SK-N-SH (cell line): ENCODE data around the gene SNRPD2. TPM values are rescaled to one million over a fixed set of nuclear protein-coding genes. Genes with fewer than 3 reads are reported as not detected.
"Not testable (repeated sequence)": the region's sequence is repeated elsewhere in the genome, so short reads cannot be mapped to it uniquely, and the experiment has no call there.

Source experiments
- CTCF ChIA-PET: fragments of 300-600, 350-600 bp; formaldehyde crosslinking; extraction: SDS; loops from one replicate; lab custom pipeline; 2021; lab: Yijun Ruan, JAX
- POLR2A ChIA-PET: fragments of 350-600 bp; sonication (Branson Sonifier 250); formaldehyde crosslinking; extraction: SDS; loops from one replicate; lab custom pipeline; 2020; ENCODE audit warnings: antibody characterized with exemption, inconsistent platforms; lab: Yijun Ruan, JAX
- DNase-seq: peaks from one replicate; pipeline ENCODE4 v3.0.0; 2012
- H2AFZ ChIP-seq: fragments of 200-600 bp; sonication (generic); 2 replicates; pipeline ENCODE4 v1.8.1; 2016; ENCODE audit warnings: antibody characterized with exemption, mild to moderate bottlenecking, low read depth
- H3F3A ChIP-seq: fragments of 200-600 bp; sonication (generic); replicated peaks from 2 replicates; pipeline ENCODE3; 2016; ENCODE audit warnings: antibody characterized with exemption, mild to moderate bottlenecking; ENCODE audit not compliant: insufficient read depth
- H3K27ac ChIP-seq, 2 experiments: fragments of 200-500 bp in 1 of 2; fragments of 200-600 bp in 1 of 2; sonication (Bioruptor generic) in 1 of 2; sonication (generic), shearing (Covaris generic) in 1 of 2; 2 replicates each; pipeline versions ENCODE4 v1.5.1 to v1.6.1; 2014 to 2016; ENCODE audit warnings: low read depth in 2 of 2, inconsistent platforms in 1 of 2, low read length in 1 of 2, mild to moderate bottlenecking in 1 of 2, mixed read lengths in 1 of 2
- H3K27me3 ChIP-seq: fragments of 200-600 bp; sonication (generic), shearing (Covaris generic); 2 replicates; pipeline ENCODE4 v1.6.1; 2016; ENCODE audit warnings: mixed run types; ENCODE audit not compliant: insufficient read depth
- H3K36me3 ChIP-seq, 2 experiments: fragments of 200-500 bp in 1 of 2; fragments of 200-600 bp in 1 of 2; sonication (Bioruptor generic) in 1 of 2; sonication (generic) in 1 of 2; replicated peaks in 1 of 2; 2 replicates each; pipeline versions ENCODE3 to v1.5.1; 2014 to 2016; ENCODE audit warnings: low read length in 1 of 2, mild to moderate bottlenecking in 1 of 2; ENCODE audit not compliant: insufficient read depth in 2 of 2, control insufficient read depth in 1 of 2
- H3K4me1 ChIP-seq, 2 experiments: fragments of 200-500 bp in 1 of 2; fragments of 200-600 bp in 1 of 2; sonication (Bioruptor generic) in 1 of 2; sonication (generic), shearing (Covaris generic) in 1 of 2; 2 replicates each; pipeline versions ENCODE4 v1.5.1 to v1.6.1; 2014 to 2016; ENCODE audit warnings: low read depth in 1 of 2, low read length in 1 of 2, mixed run types in 1 of 2; ENCODE audit not compliant: insufficient read depth in 2 of 2, control insufficient read depth in 1 of 2
- H3K4me2 ChIP-seq: fragments of 200-600 bp; sonication (generic), shearing (Covaris generic); 2 replicates; pipeline ENCODE4 v1.6.1; 2017; ENCODE audit warnings: mixed run types
- H3K4me3 ChIP-seq, 2 experiments: fragments of 200-500 bp in 1 of 2; fragments of 200-600 bp in 1 of 2; sonication (Bioruptor generic) in 1 of 2; sonication (generic), shearing (Covaris generic) in 1 of 2; 2 replicates each; pipeline versions ENCODE4 v1.5.1 to v1.8.1; 2014 to 2016; ENCODE audit warnings: low read depth in 2 of 2, inconsistent platforms in 1 of 2, low read length in 1 of 2, mild to moderate bottlenecking in 1 of 2, mixed read lengths in 1 of 2, moderate library complexity in 1 of 2
- H3K79me2 ChIP-seq: fragments of 200-600 bp; sonication (generic); 2 replicates; pipeline ENCODE4 v1.8.1; 2017; ENCODE audit warnings: mild to moderate bottlenecking; ENCODE audit not compliant: insufficient read depth
- H3K9ac ChIP-seq: fragments of 200-600 bp; sonication (generic); 2 replicates; pipeline ENCODE4 v1.6.1; 2017; ENCODE audit warnings: mixed run types
- H3K9me2 ChIP-seq: fragments of 200-600 bp; sonication (generic); 2 replicates; pipeline ENCODE4 v1.6.1; 2017; ENCODE audit warnings: mixed run types
- H3K9me3 ChIP-seq: fragments of 200-600 bp; sonication (generic); 2 replicates; pipeline ENCODE4 v1.6.1; 2017; ENCODE audit warnings: mixed run types, mild to moderate bottlenecking, moderate library complexity
- H4K20me1 ChIP-seq: fragments of 200-600 bp; sonication (generic); 2 replicates; pipeline ENCODE4 v1.6.1; 2017; ENCODE audit warnings: mild to moderate bottlenecking, mixed run types; ENCODE audit not compliant: insufficient read depth
- CTCF ChIP-seq: fragments of 200-600 bp; sonication (generic); IDR thresholded peaks from 2 replicates; pipeline ENCODE4 v1.6.1; 2017; ENCODE audit warnings: antibody characterized with exemption, mild to moderate bottlenecking, moderate library complexity
- EZH2phosphoT487 ChIP-seq: fragments of 200-600 bp; sonication (generic); IDR thresholded peaks from 2 replicates; pipeline ENCODE4 v1.6.1; 2017; ENCODE audit warnings: low read depth, mixed run types, mild to moderate bottlenecking, antibody characterized with exemption, moderate library complexity, borderline replicate concordance
- IRF3 ChIP-seq: fragments of 150-350 bp; IDR thresholded peaks from 2 replicates; pipeline ENCODE4 v1.6.1; 2016; ENCODE audit warnings: mild to moderate bottlenecking, low read depth, low read length
- MEF2A ChIP-seq: IDR thresholded peaks from 2 replicates; pipeline ENCODE4 v1.4.0; 2012; ENCODE audit warnings: low read depth, borderline replicate concordance
- MXI1 ChIP-seq: IDR thresholded peaks from 2 replicates; pipeline ENCODE4 v1.6.1; 2012; ENCODE audit warnings: mild to moderate bottlenecking, low read depth, low read length, improper control_type of control experiment
- NFIC ChIP-seq: IDR thresholded peaks from 2 replicates; pipeline ENCODE4 v1.4.0; 2012; ENCODE audit warnings: borderline replicate concordance
- POLR2AphosphoS5 ChIP-seq: IDR thresholded peaks from 2 replicates; pipeline ENCODE4 v1.6.1; 2012; ENCODE audit warnings: low read depth, low read length
- TCF12 ChIP-seq: IDR thresholded peaks from 2 replicates; pipeline ENCODE4 v1.4.0; 2012
- YY1 ChIP-seq: IDR thresholded peaks from 2 replicates; pipeline ENCODE4 v1.4.0; 2012; ENCODE audit warnings: low read depth, mild to moderate bottlenecking
- ZBTB33 ChIP-seq: IDR thresholded peaks from 2 replicates; pipeline ENCODE4 v1.4.0; 2012; ENCODE audit warnings: low read depth, borderline replicate concordance
- WGBS: methylation state at CpG from one replicate; pipeline ENCODE4 v1.1.6; 2017; ENCODE audit warnings: low lambda C conversion rate; 5-methylcytosine and 5-hydroxymethylcytosine counted together
- polyA plus RNA-seq, 3 experiments: library from polyadenylated mRNA; depleted of rRNA; stranded (reverse); fragments of >200 nt; gene quantifications; 2 replicates each; pipeline ENCODE4 v1.2.3, GENCODE V29; 2012

The SNRPD2 gene
- polyA plus RNA-seq, 1 of the 3 experiments (the other 2 are of a cell fraction) = 1,248 TPM

- H3K4me2 ChIP-seq, DNase-seq, H3K27me3 ChIP-seq, H4K20me1 ChIP-seq, H3K9ac ChIP-seq, H2AFZ ChIP-seq, H3K4me3 ChIP-seq, H3K9me3 ChIP-seq, H3K4me1 ChIP-seq, H3K9me2 ChIP-seq, H3K27ac ChIP-seq, POLR2A ChIA-PET: not testable (repeated sequence)
- peaks cover 85% of the 10 kb centered on the region for H3K79me2 ChIP-seq
- peaks cover 42% of the 10 kb centered on the region for H3F3A ChIP-seq
- peaks cover 4 to 30% of the 10 kb centered on the region in 2 experiments for H3K36me3 ChIP-seq
- WGBS = 98% methylated on average over 11 of the region's 11 CpGs
- CTCF ChIA-PET = interaction anchor here (1.9 kb wide), 1 partner anchor 28 kb away, joined by 5 read pairs; the partner anchor contains the start of gene QPCTL
These were observed 28.3 kb upstream of the SNRPD2 start for GRCh38 chr19:45720065-45720464.

GRCh38 chr19:45717983-45718650, 26.4 kb upstream of the SNRPD2 start:
- Histone ChIP-seq H3K79me2 (peaks cover 79% of the 10 kb centered on the region), H3K4me3 (peak overlapping the region; percentile 66 to 67), H3K4me2 (peak overlapping the region; percentile 91), H3K36me3 (peaks cover 5 to 22% of the 10 kb centered on the region in 2 experiments), H3K9me2 (no peaks in the 10 kb centered on the region), H3K9me3 (no peaks in the 10 kb centered on the region), H3K4me1 (peaks cover 5 to 9% of the 10 kb centered on the region in 2 experiments; a peak in 3 of 4 replicates), H3K9ac (peak overlapping the region; percentile 50; the same call in 1 of the 2 replicates), H3K27ac (peak overlapping the region; percentile 74 to 77), H4K20me1 (no peaks in the 10 kb centered on the region), H3F3A (peaks cover 29% of the 10 kb centered on the region), H3K27me3 (no peaks in the 10 kb centered on the region), H2AFZ (no peak overlapping the region)
- POLR2A ChIA-PET = interaction anchor here (1.0 to 2.2 kb wide), 6 partner anchors 9 to 64 kb away, joined by 3 to 12 read pairs (median 6); partner anchors contain the start of genes DMPK, FBXO46, QPCTL and SIX5
- DNase-seq = no peak
- 70% methylated on average over 12 of the region's 12 CpGs for WGBS
- CTCF ChIA-PET = interaction anchor here (0.9 to 6.4 kb wide), 5 partner anchors 8 to 278 kb away, joined by 3 to 57 read pairs (median 7); partner anchors contain the start of genes FBXO46, QPCTL, SIX5 and SNRPD2
- no peak for TF ChIP-seq TCF12
- no peak for TF ChIP-seq EZH2phosphoT487
- no peak for TF ChIP-seq YY1
- TF ChIP-seq MEF2A = no peak
- no peak for TF ChIP-seq NFIC
- no peak for TF ChIP-seq MXI1
- TF ChIP-seq IRF3 = no peak
- TF ChIP-seq ZBTB33 = no peak
- TF ChIP-seq CTCF = no peak
- TF ChIP-seq POLR2AphosphoS5 = no peak
